HepG2 (cell line): ENCODE measurements around the gene UCN. TPM values are rescaled to one million over a fixed set of nuclear protein-coding genes. Genes with fewer than 3 reads are reported as not detected.

Source experiments
- ATF6 ChIP-seq: sonication (generic); formaldehyde crosslinking; conservative IDR thresholded peaks from 2 replicates; pipeline ENCODE4 v1.4.0; 2020; ENCODE audit warnings: missing genetic modification reagents
- BATF2 ChIP-seq: sonication (generic); formaldehyde crosslinking; IDR thresholded peaks from 2 replicates; pipeline ENCODE4 v1.8.0; 2022; ENCODE audit warnings: mild to moderate bottlenecking, missing genetic modification reagents, moderate library complexity
- CCAR2 ChIP-seq: fragments of 200-400 bp; formaldehyde crosslinking; optimal IDR thresholded peaks from 2 replicates; pipeline ENCODE3; 2018; ENCODE audit warnings: low read depth, mild to moderate bottlenecking, low read length, moderate library complexity
- NCOA2 ChIP-seq: sonication (generic); formaldehyde crosslinking; IDR thresholded peaks from 2 replicates; pipeline ENCODE4 v1.8.0; 2022; ENCODE audit warnings: inconsistent platforms
- SAFB2 ChIP-seq: sonication (generic); formaldehyde crosslinking; IDR thresholded peaks from 2 replicates; pipeline ENCODE4 v1.5.1; 2020; ENCODE audit warnings: missing genetic modification reagents, low read depth, mild to moderate bottlenecking, borderline replicate concordance
- SCMH1 ChIP-seq: sonication (generic); formaldehyde crosslinking; IDR thresholded peaks from 2 replicates; pipeline ENCODE4 v1.9.0; 2021; ENCODE audit warnings: missing genetic modification reagents, mild to moderate bottlenecking, borderline replicate concordance
- SMAD1 ChIP-seq: sonication (generic); formaldehyde crosslinking; IDR thresholded peaks from 2 replicates; pipeline ENCODE4 v1.4.0; 2020; ENCODE audit warnings: missing genetic modification reagents, low read depth, mild to moderate bottlenecking, borderline replicate concordance
- TEAD2 ChIP-seq: sonication (generic); formaldehyde crosslinking; IDR thresholded peaks from 2 replicates; pipeline ENCODE4 v1.9.0; 2021; ENCODE audit warnings: missing genetic modification reagents
- THRA ChIP-seq: sonication (generic); formaldehyde crosslinking; IDR thresholded peaks from 2 replicates; pipeline ENCODE4 v1.4.0; 2020; ENCODE audit warnings: missing genetic modification reagents, borderline replicate concordance
- ZBTB43 ChIP-seq: sonication (generic); formaldehyde crosslinking; conservative IDR thresholded peaks from 2 replicates; pipeline ENCODE4 v1.4.0; 2020; ENCODE audit warnings: missing genetic modification reagents
- ZGPAT ChIP-seq: IDR thresholded peaks from 2 replicates; pipeline ENCODE4 v1.6.1; 2016; ENCODE audit warnings: mild to moderate bottlenecking
- ZKSCAN1 ChIP-seq: fragments of 150-350 bp; IDR thresholded peaks from 2 replicates; pipeline ENCODE4 v1.6.1; 2014; ENCODE audit warnings: low read length
- ZNF207 ChIP-seq: fragments of 450-650 bp; IDR thresholded peaks from 2 replicates; pipeline ENCODE4 v1.6.1; 2016; ENCODE audit warnings: antibody characterized with exemption, borderline replicate concordance
- ZNF337 ChIP-seq: sonication (generic); formaldehyde crosslinking; IDR thresholded peaks from 2 replicates; pipeline ENCODE4 v1.5.1; 2020; ENCODE audit warnings: missing genetic modification reagents, low read depth, mild to moderate bottlenecking, borderline replicate concordance
- ZNF468 ChIP-seq: sonication (generic); formaldehyde crosslinking; IDR thresholded peaks from 2 replicates; pipeline ENCODE4 v1.8.0; 2022; ENCODE audit warnings: mild to moderate bottlenecking, moderate library complexity, missing genetic modification reagents
- ZNF484 ChIP-seq: sonication (generic); formaldehyde crosslinking; IDR thresholded peaks from 2 replicates; pipeline ENCODE4 v1.5.1; 2020; ENCODE audit warnings: mild to moderate bottlenecking, low read depth, missing genetic modification reagents, borderline replicate concordance
- ZNF670 ChIP-seq: sonication (generic); formaldehyde crosslinking; IDR thresholded peaks from 2 replicates; pipeline ENCODE4 v1.8.0; 2022; ENCODE audit warnings: mild to moderate bottlenecking, missing genetic modification reagents, borderline replicate concordance
- polyA plus RNA-seq, 8 experiments: library from polyadenylated mRNA; depleted of rRNA in 3 of 8; stranded (reverse) in 7 of 8; unstranded in 1 of 8; fragments of >200 nt; fragmentation: Illumina TruSeq in 4 of 8; extraction: Trizol in 4 of 8; gene quantifications; 2 replicates each; pipeline versions ENCODE4 v1.2.1 to v1.2.3, GENCODE V29; 2011 to 2016; ENCODE audit warnings: low read depth in 4 of 8, missing spikeins in 1 of 8, mixed read lengths in 1 of 8; ENCODE audit not compliant: insufficient read depth in 1 of 8
- total RNA-seq, 5 experiments: library from RNA; depleted of rRNA; stranded (reverse); fragments of >200 nt; fragmentation: Illumina TruSeq; extraction: Trizol; gene quantifications; 2 replicates each; pipeline ENCODE4 v1.2.3, GENCODE V29; 2016; ENCODE audit warnings: low read depth in 1 of 5
- TF ChIP-seq, protein P1 (sequence below): sonication (generic); formaldehyde crosslinking; conservative IDR thresholded peaks from 2 replicates; pipeline ENCODE4 v1.4.0; 2020; ENCODE audit warnings: missing genetic modification reagents

The UCN gene
- total and polyA plus RNA-seq, 2 of the 13 experiments (the other 11 are each of a cell fraction or from before 2014, with no cell fraction given) = 1.2 to 2.3 TPM

GRCh38 chr2:27264753-27265535 is 43.3 kb downstream of the UCN start (continued):
- TF ChIP-seq TEAD2 (0 out of 2 replicates have a peak, but pooled peaks have one; percentile 48), ZGPAT (CRISPR knock-in tag) (peak; percentile 61; the same call in 1 of the 2 replicates), THRA (CRISPR knock-in tag) (0 out of 2 replicates have a peak, but pooled peaks have one; percentile 62), ZNF207 (no peak), SMAD1 (CRISPR knock-in tag) (peak; percentile 74; the same call in 1 of the 2 replicates), ZNF468 (CRISPR knock-in tag) (no peak), NCOA2 (CRISPR knock-in tag) (0 out of 2 replicates have a peak, but pooled peaks have one; percentile 25), ZNF337 (CRISPR knock-in tag) (no peak), CCAR2 (no peak), ZKSCAN1 (no peak), ZNF484 (CRISPR knock-in tag) (no peak), ZNF670 (CRISPR knock-in tag) (no peak), SAFB2 (CRISPR knock-in tag) (no peak), ZBTB43 (0 out of 2 replicates have a peak, but pooled peaks have one; percentile 19), ATF6 (CRISPR knock-in tag) (0 out of 2 replicates have a peak, but pooled peaks have one; percentile 75), SCMH1 (CRISPR knock-in tag) (no peak), BATF2 (CRISPR knock-in tag) (no peak)
- TF ChIP-seq, protein P1, sequence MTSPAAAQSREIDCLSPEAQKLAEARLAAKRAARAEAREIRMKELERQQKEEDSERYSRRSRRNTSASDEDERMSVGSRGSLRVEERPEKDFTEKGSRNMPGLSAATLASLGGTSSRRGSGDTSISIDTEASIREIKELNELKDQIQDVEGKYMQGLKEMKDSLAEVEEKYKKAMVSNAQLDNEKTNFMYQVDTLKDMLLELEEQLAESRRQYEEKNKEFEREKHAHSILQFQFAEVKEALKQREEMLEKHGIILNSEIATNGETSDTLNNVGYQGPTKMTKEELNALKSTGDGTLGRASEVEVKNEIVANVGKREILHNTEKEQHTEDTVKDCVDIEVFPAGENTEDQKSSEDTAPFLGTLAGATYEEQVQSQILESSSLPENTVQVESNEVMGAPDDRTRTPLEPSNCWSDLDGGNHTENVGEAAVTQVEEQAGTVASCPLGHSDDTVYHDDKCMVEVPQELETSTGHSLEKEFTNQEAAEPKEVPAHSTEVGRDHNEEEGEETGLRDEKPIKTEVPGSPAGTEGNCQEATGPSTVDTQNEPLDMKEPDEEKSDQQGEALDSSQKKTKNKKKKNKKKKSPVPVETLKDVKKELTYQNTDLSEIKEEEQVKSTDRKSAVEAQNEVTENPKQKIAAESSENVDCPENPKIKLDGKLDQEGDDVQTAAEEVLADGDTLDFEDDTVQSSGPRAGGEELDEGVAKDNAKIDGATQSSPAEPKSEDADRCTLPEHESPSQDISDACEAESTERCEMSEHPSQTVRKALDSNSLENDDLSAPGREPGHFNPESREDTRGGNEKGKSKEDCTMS (CRISPR knock-in tag) = no peak
